ENCODE results near the gene FGR. TPM values are rescaled to one million over a fixed set of nuclear protein-coding genes. Genes with fewer than 3 reads are reported as not detected.

FGR gene
- total RNA-seq, 1 donor from 2014 or later, result 149 TPM

GRCh38 chr1:27650171-27650538 is 15.2 kb upstream of the FGR start:
- no peak for TF ChIP-seq CTCF (IDR thresholded peaks at IDR 0.05)
- H3K36me3 ChIP-seq, result no peaks in the 10 kb centered on the region
- intact Hi-C loops (cut with DNase I), result no loop called here
- peak overlapping the region; percentile 51 for H3K27ac ChIP-seq
- H3K4me3 ChIP-seq, result no peak overlapping the region
- H3K27me3 ChIP-seq, result no peaks in the 10 kb centered on the region
- ATAC-seq, result no peak
- no peaks in the 10 kb centered on the region for H3K9me3 ChIP-seq
- peaks cover 9% of the 10 kb centered on the region for H3K4me1 ChIP-seq
- no peak for DNase-seq

GRCh38 chr1:27649306-27649635 is 14.3 kb upstream of the FGR start:
- Histone ChIP-seq H3K27me3 (no peaks in the 10 kb centered on the region), H3K27ac (no peak overlapping the region), H3K4me1 (peaks cover 9% of the 10 kb centered on the region), H3K36me3 (no peaks in the 10 kb centered on the region), H3K4me3 (no peak overlapping the region), H3K9me3 (no peaks in the 10 kb centered on the region)
- no peak for DNase-seq
- TF ChIP-seq CTCF (IDR thresholded peaks at IDR 0.05), result no peak
- no peak for ATAC-seq
- intact Hi-C loops (cut with DNase I), result no loop called here

GRCh38 chr1:27648602-27649305 is 13.8 kb upstream of the FGR start:
- no peak for ATAC-seq
- no peaks in the 10 kb centered on the region for H3K36me3 ChIP-seq
- intact Hi-C loops (cut with DNase I), result no loop called here
- H3K4me1 ChIP-seq, result peaks cover 14% of the 10 kb centered on the region
- no peaks in the 10 kb centered on the region for H3K27me3 ChIP-seq
- no peak overlapping the region for H3K27ac ChIP-seq
- no peaks in the 10 kb centered on the region for H3K9me3 ChIP-seq
- DNase-seq, result no peak
- no peak for TF ChIP-seq CTCF (IDR thresholded peaks at IDR 0.05)
- no peak overlapping the region for H3K4me3 ChIP-seq

- ATAC-seq, result no peak
- no peak for TF ChIP-seq CTCF (IDR thresholded peaks at IDR 0.05)
- intact Hi-C loops (cut with DNase I), result no loop called here
- Histone ChIP-seq H3K4me3 (no peak overlapping the region), H3K4me1 (peaks cover 15% of the 10 kb centered on the region), H3K9me3 (no peaks in the 10 kb centered on the region), H3K27me3 (no peaks in the 10 kb centered on the region), H3K27ac (no peak overlapping the region), H3K36me3 (no peaks in the 10 kb centered on the region)
- no peak for DNase-seq
Observed at GRCh38 chr1:27647328-27647727, 12.3 kb upstream of the FGR start.

GRCh38 chr1:27646676-27647075 is 11.7 kb upstream of the FGR start:
- DNase-seq, result no peak
- Histone ChIP-seq H3K27ac (no peak overlapping the region), H3K36me3 (no peaks in the 10 kb centered on the region), H3K4me3 (no peak overlapping the region), H3K4me1 (peaks cover 15% of the 10 kb centered on the region), H3K9me3 (no peaks in the 10 kb centered on the region), H3K27me3 (no peaks in the 10 kb centered on the region)
- no peak for ATAC-seq
- no peak for TF ChIP-seq CTCF (IDR thresholded peaks at IDR 0.05)
- intact Hi-C loops (cut with DNase I), result no loop called here

GRCh38 chr1:27645071-27645415 is 10.1 kb upstream of the FGR start:
- no peak overlapping the region for H3K4me3 ChIP-seq
- H3K27me3 ChIP-seq, result no peaks in the 10 kb centered on the region
- no peak for TF ChIP-seq CTCF (IDR thresholded peaks at IDR 0.05)
- H3K36me3 ChIP-seq, result no peaks in the 10 kb centered on the region
- no peak overlapping the region for H3K27ac ChIP-seq
- DNase-seq (no peak), ATAC-seq (no peak)
- H3K9me3 ChIP-seq, result no peaks in the 10 kb centered on the region
- H3K4me1 ChIP-seq, result peaks cover 7% of the 10 kb centered on the region
- intact Hi-C loops (cut with DNase I), result no loop called here

Data from upper lobe of right lung (tissue), 1 donor.